SK-N-MC (cell line): ENCODE results near the gene TMEM82.

ENCODE experiments used
- EZH2 ChIP-seq: fragments of 200-600 bp; sonication (generic); IDR thresholded peaks from one replicate; pipeline ENCODE4 v1.6.1; 2017; ENCODE audit warnings: antibody characterized with exemption
- POLR2AphosphoS5 ChIP-seq: IDR thresholded peaks from 2 replicates; pipeline ENCODE4 v1.6.1; 2012; ENCODE audit warnings: mild to moderate bottlenecking, low read depth, low read length, borderline replicate concordance

GRCh38 chr1:15714406-15715136, 27.7 kb upstream of the TMEM82 start:
- TF ChIP-seq EZH2 (no peak), POLR2AphosphoS5 (no peak)
